HAP-1 (cell line): ENCODE data around the gene SRD5A3.

Source experiments
- DNase-seq, 2 experiments: peaks; one replicate each; pipeline ENCODE4 v3.0.0-alpha.2; 2016 to 2020; ENCODE audit warnings: low spot score in 2 of 2
- H3K27me3 ChIP-seq: fragments of 250-450 bp; sonication (Bioruptor Pico); 2 replicates; pipeline ENCODE4 v1.5.1; 2020; ENCODE audit warnings: low read depth, mild to moderate bottlenecking, moderate library complexity
- H3K36me3 ChIP-seq: fragments of 250-450 bp; sonication (Bioruptor Pico); replicated peaks from 2 replicates; pipeline ENCODE4 v1.5.1; 2020; ENCODE audit warnings: mild to moderate bottlenecking
- H3K4me1 ChIP-seq: fragments of 250-450 bp; sonication (Bioruptor Pico); 2 replicates; pipeline ENCODE4 v1.5.1; 2020; ENCODE audit warnings: mild to moderate bottlenecking
- H3K4me3 ChIP-seq: fragments of 250-450 bp; sonication (Bioruptor Pico); 2 replicates; pipeline ENCODE4 v1.5.1; 2020; ENCODE audit warnings: mild to moderate bottlenecking, moderate library complexity
- H3K9me3 ChIP-seq: fragments of 250-450 bp; sonication (Bioruptor Pico); 2 replicates; pipeline ENCODE4 v1.5.1; 2020; ENCODE audit warnings: mild to moderate bottlenecking, moderate library complexity
- in situ Hi-C: fragments of 300-500 bp; cut with MboI; formaldehyde crosslinking; loops from 3 replicates; pipeline ENCODE4 v1.14.3; 2020; ENCODE audit warnings: low sequenced_read_pairs, inconsistent platforms, mixed read lengths

Gene SRD5A3

DNA sequence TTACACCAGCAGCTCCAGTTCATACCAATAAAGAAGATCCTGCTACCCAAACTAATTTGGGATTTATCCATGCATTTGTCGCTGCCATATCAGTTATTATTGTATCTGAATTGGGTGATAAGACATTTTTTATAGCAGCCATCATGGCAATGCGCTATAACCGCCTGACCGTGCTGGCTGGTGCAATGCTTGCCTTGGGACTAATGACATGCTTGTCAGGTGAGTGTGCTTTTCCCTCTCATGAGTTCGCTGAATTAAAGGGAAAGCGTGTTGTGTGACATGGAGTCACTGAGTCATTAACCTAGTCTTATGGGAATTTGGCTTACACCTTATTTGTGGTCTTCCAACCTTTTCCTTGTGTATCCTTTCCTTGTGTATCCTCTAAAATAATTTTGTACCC, 65.6 kb downstream of the SRD5A3 start:
- H3K9me3 ChIP-seq = no peaks in the 10 kb centered on the region
- H3K4me3 ChIP-seq = no peak overlapping the region
- H3K4me1 ChIP-seq = no peaks in the 10 kb centered on the region
- peaks cover 40% of the 10 kb centered on the region for H3K36me3 ChIP-seq
- no peaks in the 10 kb centered on the region for H3K27me3 ChIP-seq
- in situ Hi-C loops = no loop called here
- DNase-seq = no peak

DNA sequence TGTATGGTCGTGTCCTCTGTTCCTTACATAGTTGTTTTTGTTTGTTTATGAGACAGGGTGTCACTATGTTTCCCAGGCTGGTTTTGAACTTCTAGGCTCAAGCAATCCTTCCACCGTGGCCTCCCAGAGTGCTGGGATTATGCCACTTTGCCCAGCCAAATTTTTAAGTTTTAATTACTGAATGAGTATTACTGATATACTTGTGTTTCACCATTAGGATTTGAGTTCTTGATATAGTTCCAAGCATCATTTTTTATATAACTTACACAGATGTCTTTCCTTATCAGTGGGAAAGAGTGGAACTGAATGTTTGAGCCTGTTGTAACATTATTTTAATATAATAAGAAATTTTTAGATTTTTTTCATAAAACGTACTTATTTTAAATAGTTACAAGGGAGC, 70.1 kb downstream of the SRD5A3 start:
- no peaks in the 10 kb centered on the region for H3K27me3 ChIP-seq
- peaks cover 58% of the 10 kb centered on the region for H3K36me3 ChIP-seq
- no peak for DNase-seq
- no peaks in the 10 kb centered on the region for H3K4me1 ChIP-seq
- in situ Hi-C loops = no loop called here
- no peak overlapping the region for H3K4me3 ChIP-seq
- no peaks in the 10 kb centered on the region for H3K9me3 ChIP-seq
